DLD1 (cell line): ENCODE measurements around the gene KLHL17.

Experiments
- in situ Hi-C: cut with HindIII; loops from 2 replicates; pipeline ENCODE4 v1.10.0; 2017; ENCODE audit warnings: low sequenced_read_pairs

Gene KLHL17

DNA sequence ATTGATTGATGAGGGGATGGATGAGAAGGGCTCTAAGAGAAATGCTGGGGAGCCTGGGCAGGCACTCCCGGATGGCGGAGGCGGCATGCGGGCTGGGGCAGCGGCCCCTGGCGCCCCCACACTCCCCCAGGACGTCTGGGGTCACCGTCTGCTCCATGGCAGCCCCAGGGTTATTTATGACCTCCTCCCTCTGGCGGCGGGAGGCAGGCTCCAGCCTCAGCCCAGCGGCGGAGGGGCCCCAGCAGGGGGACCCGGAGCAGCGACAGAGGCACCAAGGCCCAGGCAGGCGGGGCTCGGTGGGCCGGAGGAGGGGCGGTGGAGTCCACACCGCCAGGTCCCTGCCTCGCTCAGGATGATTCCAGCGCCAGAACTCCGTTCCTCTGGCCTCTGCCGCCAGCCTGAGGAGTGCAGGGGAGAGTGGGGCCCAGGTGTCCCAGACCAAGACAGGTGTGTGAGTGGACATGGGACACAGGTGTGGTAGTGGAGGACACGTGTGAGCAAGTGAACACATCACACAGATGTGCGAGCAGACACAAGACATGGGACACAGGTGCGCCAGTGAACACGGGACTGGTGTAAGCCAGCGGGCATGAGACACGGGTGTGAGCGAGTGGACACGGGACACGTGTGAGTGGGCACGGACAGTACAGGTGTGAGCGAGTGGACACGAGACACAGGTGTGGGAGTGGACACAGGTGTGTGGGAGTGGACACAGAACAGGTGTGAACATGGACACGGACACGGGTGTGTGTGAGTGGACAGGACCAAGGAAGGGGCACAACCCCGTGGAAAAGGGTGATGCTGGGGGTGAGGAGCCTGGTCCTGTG is 39.2 kb upstream of the KLHL17 start:
- in situ Hi-C loops, result no loop called here

- in situ Hi-C loops, result no loop called here
Observed at GRCh38 chr1:923131-923990, 37.0 kb upstream of the KLHL17 start, which contains the start of gene SAMD11. TSS of gene SAMD11 (plus strand) at chr1:923923. CDS start at chr1:924432, 509 bp downstream.

DNA sequence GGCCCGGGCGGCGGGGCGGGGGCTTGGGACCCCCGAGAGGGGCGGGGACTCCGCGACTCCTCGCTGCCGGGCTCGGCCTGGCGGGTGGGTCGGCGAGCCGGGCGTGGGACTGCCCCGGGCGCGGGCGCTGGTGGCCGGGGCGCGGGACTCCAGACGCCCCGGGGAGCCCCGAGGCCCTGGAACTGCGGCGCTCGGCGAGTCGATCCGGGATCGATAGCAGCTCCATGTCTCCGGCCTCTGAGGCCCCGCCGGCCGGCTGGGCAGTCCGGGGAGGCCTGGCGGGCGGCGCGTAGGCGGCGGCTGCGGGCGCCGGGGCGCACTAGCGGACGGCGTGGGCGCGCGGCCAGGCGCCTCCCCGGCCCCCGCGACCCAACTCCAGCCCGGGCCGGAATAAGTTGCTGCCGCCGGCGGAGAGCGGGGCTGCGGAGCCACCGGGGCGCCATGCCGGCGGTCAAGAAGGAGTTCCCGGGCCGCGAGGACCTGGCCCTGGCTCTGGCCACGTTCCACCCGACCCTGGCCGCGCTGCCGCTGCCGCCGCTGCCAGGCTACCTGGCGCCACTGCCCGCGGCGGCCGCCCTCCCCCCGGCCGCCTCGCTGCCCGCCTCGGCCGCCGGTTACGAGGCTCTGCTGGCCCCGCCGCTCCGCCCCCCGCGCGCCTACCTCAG is 36.3 kb upstream of the KLHL17 start:
- in situ Hi-C loops, result no loop called here

- in situ Hi-C loops, result no loop called here
Observed at GRCh38 chr1:924656-925560, 35.5 kb upstream of the KLHL17 start.

DNA sequence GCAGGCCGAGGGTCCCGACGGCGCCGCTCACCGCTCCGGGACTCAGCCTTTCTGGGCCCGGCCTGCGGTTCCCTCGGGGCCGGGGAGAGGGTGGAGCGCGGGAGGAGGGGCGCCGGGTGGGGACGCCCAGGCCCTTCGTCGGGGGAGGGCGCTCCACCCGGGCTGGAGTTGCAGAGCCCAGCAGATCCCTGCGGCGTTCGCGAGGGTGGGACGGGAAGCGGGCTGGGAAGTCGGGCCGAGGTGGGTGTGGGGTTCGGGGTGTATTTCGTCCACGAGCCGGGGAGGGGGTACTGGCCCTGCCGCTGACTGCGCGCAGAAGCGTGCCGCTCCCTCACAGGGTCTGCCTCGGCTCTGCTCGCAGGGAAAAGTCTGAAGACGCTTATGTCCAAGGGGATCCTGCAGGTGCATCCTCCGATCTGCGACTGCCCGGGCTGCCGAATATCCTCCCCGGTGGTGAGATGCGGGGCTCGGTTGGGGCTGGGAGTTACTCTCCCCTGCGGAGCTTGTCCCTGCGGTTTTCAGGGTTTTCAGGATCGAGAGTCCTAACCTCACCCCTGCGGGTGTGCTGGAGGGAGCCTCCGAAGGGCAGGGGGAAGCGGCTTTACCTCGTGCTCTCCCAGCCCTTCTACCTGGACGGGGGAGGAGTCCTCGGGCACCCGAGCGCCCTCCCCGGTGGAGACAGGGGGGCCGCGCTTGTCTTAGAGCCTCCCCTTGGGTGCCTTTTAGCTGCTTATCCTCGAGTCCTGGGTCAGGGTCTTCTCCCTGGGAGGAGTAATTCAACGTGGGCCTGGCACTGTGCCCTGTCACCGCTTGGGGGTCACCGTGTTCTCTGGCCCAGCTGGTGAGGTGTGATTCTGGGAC is 34.6 kb upstream of the KLHL17 start:
- in situ Hi-C loops, result no loop called here

GRCh38 chr1:927234-927633 is 33.1 kb upstream of the KLHL17 start:
- in situ Hi-C loops, result no loop called here

DNA sequence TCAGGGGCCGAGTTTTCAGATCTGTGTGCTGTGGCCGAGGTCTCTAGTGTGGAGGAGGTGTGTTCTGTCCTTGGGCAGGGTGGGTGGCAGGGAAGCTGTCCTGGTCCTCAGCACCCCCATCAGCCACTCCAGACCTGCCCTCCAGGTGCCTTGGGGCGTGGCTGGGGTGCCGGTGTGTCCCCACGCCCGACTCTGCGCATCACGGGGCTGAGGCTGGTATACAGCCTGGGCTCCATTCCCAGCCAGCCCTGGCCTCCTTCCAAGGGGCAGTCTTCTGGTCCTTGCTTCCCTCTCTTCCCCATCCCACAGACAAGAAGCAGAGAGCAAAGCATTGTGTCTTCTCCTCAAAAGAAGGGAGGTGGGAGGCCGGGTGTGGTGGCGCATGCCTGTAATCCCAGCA is 32.6 kb upstream of the KLHL17 start:
- in situ Hi-C loops, result no loop called here

GRCh38 chr1:928825-929661 is 31.3 kb upstream of the KLHL17 start:
- in situ Hi-C loops, result no loop called here

GRCh38 chr1:929712-930632 is 30.4 kb upstream of the KLHL17 start:
- in situ Hi-C loops, result no loop called here

DNA sequence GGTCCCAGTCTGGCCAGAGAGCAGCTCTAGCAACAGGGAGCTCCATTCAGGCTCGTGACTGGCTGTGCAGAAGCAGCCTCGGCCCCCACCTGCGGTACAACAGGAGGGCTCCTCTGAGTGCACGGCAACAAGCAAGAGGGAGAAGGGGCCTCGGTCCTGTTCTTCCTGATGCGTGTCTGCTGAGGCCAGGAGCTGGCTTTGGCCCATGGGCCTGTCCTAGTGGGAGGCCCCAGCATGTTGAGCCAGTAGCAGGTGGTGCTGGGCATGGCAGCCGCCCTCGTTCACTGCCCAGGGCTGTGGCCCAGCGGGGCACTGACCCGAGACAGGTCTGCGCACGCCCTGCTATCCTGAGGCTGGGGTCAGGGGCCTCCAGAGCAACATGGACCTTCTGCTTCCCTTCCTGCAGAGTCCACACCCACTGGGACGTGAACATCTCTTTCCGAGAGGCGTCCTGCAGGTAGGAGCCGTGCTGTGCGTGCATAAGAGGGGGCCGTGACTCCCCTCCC is 29.7 kb upstream of the KLHL17 start:
- in situ Hi-C loops, result no loop called here

DNA sequence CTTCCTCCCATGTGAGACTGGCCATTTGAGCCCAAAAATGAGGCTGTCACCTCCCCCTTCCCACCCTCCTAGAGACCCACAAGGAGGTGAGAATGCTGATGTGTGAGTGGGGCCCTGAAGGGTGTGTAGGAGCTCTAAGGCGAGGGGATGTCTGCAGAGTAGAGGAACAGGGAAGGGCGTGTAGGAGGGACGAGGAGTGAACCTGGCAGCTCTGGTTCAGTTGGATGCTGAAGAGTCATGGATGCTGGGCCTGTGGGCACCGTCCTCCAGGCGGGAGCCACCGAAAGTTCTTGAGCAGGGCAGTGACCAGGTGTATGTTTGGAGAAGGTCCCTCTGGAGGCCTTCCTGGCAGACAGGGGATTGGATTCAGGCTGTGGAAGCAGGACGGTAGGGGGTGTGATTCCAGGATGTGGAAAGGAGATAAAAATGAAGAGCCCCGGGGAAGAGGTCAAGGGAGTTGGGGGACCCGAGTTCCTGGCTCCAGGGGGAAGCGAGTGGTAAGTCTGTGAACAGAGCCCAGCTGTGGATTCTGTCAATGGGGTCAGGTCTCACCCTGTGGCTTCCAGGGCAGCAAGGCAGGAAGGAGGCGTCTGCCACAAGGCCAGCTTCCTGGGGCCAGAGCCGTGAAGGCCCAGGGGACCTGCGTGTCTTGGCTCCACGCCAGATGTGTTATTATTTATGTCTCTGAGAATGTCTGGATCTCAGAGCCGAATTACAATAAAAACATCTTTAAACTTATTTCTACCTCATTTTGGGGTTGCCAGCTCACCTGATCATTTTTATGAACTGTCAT is 28.8 kb upstream of the KLHL17 start:
- in situ Hi-C loops, result no loop called here

DNA sequence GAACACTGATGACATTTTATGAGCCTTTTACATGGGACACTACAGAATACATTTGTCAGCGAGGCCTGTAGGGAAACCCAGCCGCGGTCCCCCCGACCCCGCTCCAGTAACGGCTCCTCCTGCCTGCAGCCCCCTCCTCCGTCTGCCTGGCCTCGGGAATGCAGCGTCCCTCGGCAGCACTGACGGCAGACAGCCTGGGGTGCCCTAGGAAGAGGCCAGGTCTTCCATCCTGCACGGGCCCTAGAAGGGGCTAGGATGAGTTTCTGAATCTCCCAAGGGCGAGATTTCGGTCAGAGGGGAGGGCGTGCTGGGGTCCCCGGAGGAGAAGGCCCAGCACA is 28.2 kb upstream of the KLHL17 start:
- in situ Hi-C loops, result no loop called here

GRCh38 chr1:932776-933602 is 27.4 kb upstream of the KLHL17 start:
- in situ Hi-C loops, result no loop called here

- in situ Hi-C loops, result no loop called here
Observed at GRCh38 chr1:933603-933940, 26.8 kb upstream of the KLHL17 start.

DNA sequence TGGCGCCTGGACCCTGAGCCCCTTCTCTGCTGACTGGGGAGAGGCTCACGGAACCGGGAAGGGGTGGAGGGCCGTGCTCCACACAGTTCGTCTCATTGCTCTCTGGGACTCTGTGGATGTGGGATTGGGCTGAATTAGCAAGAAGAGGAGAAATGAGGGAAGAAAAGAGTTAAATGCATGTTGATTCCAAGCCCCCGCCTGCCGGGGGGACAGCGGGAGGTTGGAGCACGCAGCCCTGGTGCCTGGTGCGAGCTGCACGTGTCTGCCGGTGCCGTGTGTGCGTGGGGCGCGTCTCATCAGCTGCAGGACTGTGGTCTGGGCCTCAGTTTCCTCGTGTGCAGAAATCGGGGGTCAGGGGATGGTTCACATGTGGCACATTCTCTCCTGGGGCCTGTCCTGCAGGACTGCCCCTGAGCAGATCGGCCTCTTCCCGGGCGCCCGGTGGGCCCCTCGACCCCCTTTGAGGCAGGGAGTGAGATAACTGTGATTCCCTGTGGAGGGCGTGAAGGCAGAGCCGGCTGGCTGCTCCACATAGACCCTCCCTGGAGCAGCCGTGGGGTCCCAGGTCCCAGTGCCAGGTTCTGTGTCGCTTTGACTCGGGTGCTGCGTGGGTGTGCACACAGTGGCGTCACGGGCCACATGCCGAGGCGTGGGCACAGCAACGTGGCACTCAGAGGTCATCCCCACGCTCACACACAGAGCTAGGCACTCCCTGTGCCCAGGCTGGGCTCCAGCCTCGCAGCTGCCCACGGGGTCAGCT is 25.2 kb upstream of the KLHL17 start:
- in situ Hi-C loops, result no loop called here
